GM19023 (cell line): Measurements from ENCODE around the gene MLLT6.

Experiments used
- ATAC-seq: cut with Tn5 transposase; IDR thresholded peaks from one replicate; pipeline ENCODE4 v1.9.1; 2021; ENCODE audit warnings: mild to moderate bottlenecking, moderate library complexity; ENCODE audit not compliant: unreplicated experiment

Gene MLLT6

GRCh38 chr17:38674749-38675615 is 30.1 kb upstream of the MLLT6 start, which contains the start of gene EPOP:
Gene EPOP (minus strand): TSS chr17:38674957. CDS start chr17:38674495, 462 bp downstream.
- peak; percentile 64 for ATAC-seq

DNA sequence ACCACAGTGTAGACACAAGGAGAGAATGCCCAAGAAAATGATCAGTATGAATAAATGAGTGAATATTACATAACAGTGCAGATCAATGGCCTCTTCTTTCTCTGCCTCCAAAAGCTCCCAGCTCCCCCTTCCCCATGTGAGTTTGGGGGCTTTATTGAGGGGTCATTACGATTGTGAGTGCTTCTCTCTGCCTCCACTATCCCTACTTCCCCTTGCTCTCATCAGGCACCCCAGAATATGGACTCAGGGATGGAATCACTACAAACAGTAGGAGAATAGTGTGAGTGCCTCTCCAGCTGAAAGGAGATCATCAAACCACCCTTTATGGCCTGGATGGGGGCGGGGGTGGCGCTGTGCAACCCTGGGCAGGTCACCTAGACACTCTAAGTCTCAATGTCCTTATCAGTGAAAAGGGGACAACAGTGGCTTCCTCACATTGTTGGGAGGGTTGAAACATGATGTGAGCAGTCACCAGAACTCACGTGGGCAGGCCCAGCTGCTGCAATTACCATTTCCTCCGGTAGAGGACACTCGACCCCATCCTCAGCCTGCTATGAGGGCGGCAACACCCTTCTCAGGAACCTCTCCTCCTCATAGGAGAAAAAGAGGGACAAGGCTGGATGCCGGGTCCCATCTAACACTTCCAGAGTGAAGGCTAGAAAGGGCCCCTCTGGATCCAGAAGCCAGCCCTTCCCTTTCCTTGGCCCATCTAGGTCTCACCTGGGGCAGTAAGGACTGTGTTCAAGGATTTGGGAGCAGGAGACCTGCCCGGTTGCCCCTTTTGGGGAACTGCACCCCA is 28.2 kb upstream of the MLLT6 start:
- ATAC-seq = no peak

- no peak for ATAC-seq
Observed at GRCh38 chr17:38677819-38678218, 27.3 kb upstream of the MLLT6 start.

DNA sequence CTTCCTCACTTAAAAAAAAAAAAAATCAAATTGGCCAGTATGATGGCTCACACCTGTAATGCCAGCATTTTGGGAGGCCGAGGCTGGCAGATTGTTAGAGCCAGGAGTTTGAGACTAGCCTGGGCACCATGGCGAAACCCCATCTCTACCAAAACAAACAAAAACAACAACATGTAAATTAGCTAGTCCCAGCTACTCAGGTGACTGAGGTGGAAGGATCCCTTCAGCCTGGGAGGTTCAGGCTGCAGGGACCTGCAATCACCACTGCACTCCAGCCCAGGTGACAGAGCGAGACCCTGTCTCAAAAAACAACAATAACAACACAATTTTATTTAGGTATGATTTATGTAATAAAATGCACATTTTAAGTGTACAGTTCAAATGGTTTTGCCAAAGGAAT is 24.0 kb upstream of the MLLT6 start:
- ATAC-seq = no peak

DNA sequence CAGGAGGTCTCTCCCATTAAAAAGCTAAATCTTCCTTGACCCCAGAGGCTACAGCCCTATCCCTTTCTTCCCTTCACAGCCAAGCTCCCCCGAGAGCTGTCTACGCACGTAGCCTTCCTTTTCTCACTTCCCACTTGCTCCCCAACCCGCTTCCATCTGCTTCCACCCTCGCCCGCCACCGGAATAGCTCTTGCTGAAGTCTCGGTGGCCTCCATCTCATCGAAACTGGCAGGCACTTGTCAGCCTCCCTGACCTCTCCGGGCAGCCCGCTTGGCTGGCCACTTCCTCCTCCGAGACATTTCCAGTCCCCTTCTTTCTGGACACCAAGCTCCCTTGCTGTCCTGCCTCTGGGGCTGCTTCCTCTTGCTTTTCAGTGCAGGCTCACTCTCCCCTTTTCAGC is 19.6 kb upstream of the MLLT6 start:
- no peak for ATAC-seq

DNA sequence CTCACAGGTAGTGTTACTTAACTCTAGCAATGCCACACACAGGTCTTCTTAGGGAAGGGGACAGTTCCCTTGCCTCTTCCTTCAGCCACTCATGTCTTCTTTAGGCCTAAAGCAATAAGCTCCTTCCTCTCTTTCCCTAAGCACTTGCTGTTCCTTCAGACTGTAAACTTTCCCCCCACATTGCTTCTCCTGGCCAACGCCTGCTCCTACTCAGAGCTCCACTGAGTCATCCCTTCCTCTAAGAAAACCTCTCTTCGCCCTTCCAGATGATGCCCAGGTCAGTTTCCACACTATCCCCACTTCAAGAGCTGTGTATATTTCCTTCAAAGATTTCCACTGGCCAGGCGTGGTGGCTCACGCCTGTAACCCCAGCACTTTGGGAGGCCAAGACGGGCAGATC is 17.8 kb upstream of the MLLT6 start:
- ATAC-seq = no peak

GRCh38 chr17:38690386-38690785 is 14.7 kb upstream of the MLLT6 start:
- no peak for ATAC-seq

- no peak for ATAC-seq
Observed at GRCh38 chr17:38691154-38691553, 13.9 kb upstream of the MLLT6 start.

- ATAC-seq = no peak
Observed at GRCh38 chr17:38693700-38694329, 11.3 kb upstream of the MLLT6 start.

DNA sequence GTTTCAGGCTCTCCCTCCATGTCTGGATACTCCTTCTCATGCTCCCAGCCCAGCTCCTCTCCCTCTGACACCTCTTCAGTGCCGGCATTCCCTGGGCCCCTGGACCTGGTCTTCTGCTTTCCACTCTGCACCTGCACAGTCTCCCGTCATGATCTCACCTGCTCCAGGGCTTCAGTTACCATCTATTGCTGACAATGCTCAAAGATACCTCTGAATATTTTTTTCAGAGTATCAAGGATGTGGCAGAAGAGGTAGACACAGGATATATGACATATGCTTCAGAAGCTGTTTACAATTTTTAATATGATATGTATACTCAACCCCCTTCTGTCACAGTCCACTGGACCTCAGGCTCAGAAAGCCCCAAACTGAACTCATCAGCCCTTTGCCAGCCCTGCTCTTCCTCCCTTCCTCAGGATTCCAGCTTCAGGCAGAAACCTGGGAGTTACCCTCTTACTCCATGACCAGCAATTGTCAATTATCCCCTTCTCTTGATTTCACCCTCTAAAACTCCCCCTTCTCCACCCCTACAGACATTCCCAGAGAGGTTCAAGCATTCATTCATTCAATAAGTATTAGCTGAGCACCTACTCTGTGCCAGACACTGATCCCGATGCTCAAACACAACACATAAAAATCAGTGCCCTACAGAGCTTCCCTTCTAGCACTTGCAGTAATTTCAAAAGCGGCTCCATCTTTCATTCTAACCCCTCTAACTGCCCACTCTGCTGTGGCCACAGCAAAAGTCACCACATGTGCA is 7.8 kb upstream of the MLLT6 start:
- ATAC-seq = no peak

GRCh38 chr17:38698760-38699159 is 6.3 kb upstream of the MLLT6 start:
- no peak for ATAC-seq

- peak; percentile 15 for ATAC-seq
Observed at GRCh38 chr17:38701504-38702165, 3.4 kb upstream of the MLLT6 start.

GRCh38 chr17:38702166-38702915 is 2.7 kb upstream of the MLLT6 start:
- peak; percentile 27 for ATAC-seq

- ATAC-seq = peak; percentile 1
Observed at GRCh38 chr17:38702916-38703741, 1.9 kb upstream of the MLLT6 start.

GRCh38 chr17:38703742-38704605 is 1.1 kb upstream of the MLLT6 start:
- ATAC-seq = peak; percentile 26

GRCh38 chr17:38705523-38705802 is 390 bp downstream of the MLLT6 start:
- ATAC-seq = no peak

DNA sequence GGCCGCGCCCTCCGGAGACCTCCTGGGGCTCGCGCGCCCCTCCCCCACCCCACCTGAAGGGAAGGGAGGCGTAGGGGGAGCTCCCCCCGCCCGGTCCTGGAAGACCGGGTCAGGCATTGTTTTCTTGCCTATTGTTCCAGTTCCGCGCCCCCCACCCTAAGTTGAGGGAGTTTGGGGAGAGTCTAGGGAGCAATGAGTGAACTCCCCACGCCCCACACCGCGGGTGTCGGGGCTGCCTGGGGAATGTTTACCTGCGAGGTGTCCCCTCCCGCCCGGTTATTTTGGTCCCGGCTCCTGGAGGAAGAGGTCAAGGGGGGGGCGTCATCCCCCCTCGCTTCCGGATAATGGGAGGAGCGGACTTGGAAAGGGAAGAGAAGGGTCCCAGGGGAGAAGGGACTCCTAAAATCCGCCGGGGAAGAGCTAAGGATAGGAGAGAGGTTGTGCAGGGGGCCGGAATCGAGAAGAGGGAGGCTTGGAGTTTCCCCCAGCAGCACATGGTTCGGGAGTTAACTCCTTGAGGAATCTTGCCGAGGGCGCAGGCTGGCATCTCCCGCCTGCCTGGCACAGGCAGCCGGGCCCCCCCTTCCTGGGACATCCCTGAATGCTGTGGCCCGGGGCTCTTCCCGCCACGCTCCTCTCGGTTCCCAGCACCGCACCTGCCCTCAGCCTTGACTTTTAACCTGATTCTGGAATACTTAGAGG is 881 bp downstream of the MLLT6 start:
- ATAC-seq = no peak
